GM12875 (cell line): ENCODE measurements around the gene OR5B2.

Experiments
- H3K4me3 ChIP-seq: one replicate; pipeline ENCODE4 v1.5.1; 2011; ENCODE audit warnings: low read depth, low read length, control low read depth
- CTCF ChIP-seq: IDR thresholded peaks from 2 replicates; pipeline ENCODE4 v1.5.1; 2011; ENCODE audit warnings: low read depth, mild to moderate bottlenecking, control low read depth, inconsistent platforms, low read length, moderate library complexity, borderline replicate concordance; ENCODE audit not compliant: insufficient read depth

OR5B2 gene

DNA sequence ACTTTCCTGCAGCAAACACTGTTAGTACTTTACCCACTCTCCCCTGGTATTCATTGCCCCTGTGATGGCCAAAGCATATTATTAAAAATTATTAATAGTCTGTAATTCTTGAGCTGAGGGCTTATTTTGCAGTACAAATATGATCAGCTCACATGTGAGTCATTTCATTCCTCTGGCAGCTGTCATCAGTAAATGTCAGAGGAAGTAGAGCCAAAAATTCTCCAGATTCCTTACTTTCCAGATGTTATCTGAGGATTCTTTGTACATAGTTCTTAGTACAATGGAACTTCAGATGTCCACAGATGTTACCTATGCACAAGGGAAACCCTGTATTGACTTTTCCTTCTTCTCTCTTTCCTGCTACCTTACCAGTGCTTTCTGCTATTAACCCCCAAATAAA is 33.7 kb downstream of the OR5B2 start:
- TF ChIP-seq CTCF, result no peak
- no peak overlapping the region for H3K4me3 ChIP-seq

DNA sequence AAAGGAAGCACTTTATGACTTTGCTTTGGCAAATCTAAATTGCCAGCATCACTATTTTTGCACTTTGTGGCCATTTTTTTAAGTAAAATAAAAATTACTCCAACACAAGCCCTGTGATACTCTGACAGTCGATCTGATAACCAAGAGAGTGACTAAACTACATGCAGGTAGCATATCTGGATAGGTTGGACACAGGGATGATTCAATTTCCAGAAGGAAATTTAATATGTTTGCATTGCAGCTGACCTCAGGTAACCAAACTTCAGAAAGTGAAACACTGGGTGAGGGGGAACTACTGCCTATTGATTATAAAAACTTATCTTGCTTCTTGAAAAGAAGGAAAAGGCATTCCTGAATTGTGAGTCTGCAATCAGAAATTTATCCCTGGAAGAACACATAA is 35.2 kb downstream of the OR5B2 start:
- H3K4me3 ChIP-seq, result no peak overlapping the region
- TF ChIP-seq CTCF, result no peak

DNA sequence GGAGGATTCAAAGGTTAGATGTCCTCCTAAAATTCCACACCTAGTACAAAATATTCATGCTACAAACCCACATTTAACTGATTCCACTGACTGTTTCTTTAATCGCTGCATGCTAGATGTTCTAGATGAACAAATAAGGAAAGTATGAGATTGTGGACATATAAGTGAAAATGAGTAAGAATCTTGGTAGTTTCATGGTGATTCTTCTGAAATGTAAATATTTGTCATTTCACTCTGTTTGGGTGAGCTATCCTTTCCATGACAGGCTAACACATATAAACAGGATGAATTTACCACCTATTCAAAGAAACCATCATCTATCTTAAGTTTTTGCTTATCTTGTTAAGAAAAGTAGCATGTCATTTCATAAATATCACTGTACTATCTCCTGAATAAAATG is 36.0 kb downstream of the OR5B2 start:
- no peak overlapping the region for H3K4me3 ChIP-seq
- TF ChIP-seq CTCF, result no peak

GRCh38 chr11:58390551-58391063 is 37.3 kb downstream of the OR5B2 start:
- TF ChIP-seq CTCF, result no peak
- no peak overlapping the region for H3K4me3 ChIP-seq
